Measurements from ENCODE around the gene C1QTNF2. TPM values are rescaled to one million over a fixed set of nuclear protein-coding genes. Genes with fewer than 3 reads are reported as not detected.

C1QTNF2 gene
- total and polyA plus RNA-seq, 4 donors: 8.2 to 13.5 (median 9.2) TPM

- no peak for DNase-seq
- no peaks in the 10 kb centered on the region for H3K36me3 ChIP-seq (ENCODE audit: control insufficient read depth in 1 of 2, insufficient read depth in 2 of 2, low read length in 1 of 2)
- H3K27me3 ChIP-seq (ENCODE audit: control insufficient read depth in 1 of 2, insufficient read depth in 2 of 2, low read length in 1 of 2): no peaks in the 10 kb centered on the region
- H3K4me1 ChIP-seq (ENCODE audit: control insufficient read depth in 1 of 2, insufficient read depth in 2 of 2, low read length in 2 of 2): no peaks in the 10 kb centered on the region
- no peaks in the 10 kb centered on the region for H3K9me3 ChIP-seq (ENCODE audit: control insufficient read depth, low read length)
- no peak overlapping the region for H3K4me3 ChIP-seq (ENCODE audit: low read length in 2 of 2)
- intact Hi-C loops (cut with DNase I): no loop called here
- 95 to 99% methylated on average over 4 of the region's 4 CpGs for WGBS, 2 donors
- ATAC-seq (ENCODE audit: low FRiP score): no peak
- no peak overlapping the region for H3K27ac ChIP-seq (ENCODE audit: low read depth in 1 of 2, low read length in 2 of 2)
These were observed 59.7 kb downstream of the C1QTNF2 start for GRCh38 chr5:160310552-160311295.

GRCh38 chr5:160310140-160310539 is 60.3 kb downstream of the C1QTNF2 start:
- Histone ChIP-seq H3K27me3 (ENCODE audit: control insufficient read depth in 1 of 2, insufficient read depth in 2 of 2, low read length in 1 of 2) (no peaks in the 10 kb centered on the region), H3K27ac (ENCODE audit: low read depth in 1 of 2, low read length in 2 of 2) (no peak overlapping the region), H3K9me3 (ENCODE audit: control insufficient read depth, low read length) (no peaks in the 10 kb centered on the region), H3K4me3 (ENCODE audit: low read length in 2 of 2) (no peak overlapping the region), H3K36me3 (ENCODE audit: control insufficient read depth in 1 of 2, insufficient read depth in 2 of 2, low read length in 1 of 2) (no peaks in the 10 kb centered on the region), H3K4me1 (ENCODE audit: control insufficient read depth in 1 of 2, insufficient read depth in 2 of 2, low read length in 2 of 2) (no peaks in the 10 kb centered on the region)
- 74 to 78% methylated on average over 4 of the region's 4 CpGs for WGBS, 2 donors
- DNase-seq (no peak), ATAC-seq (ENCODE audit: low FRiP score) (no peak)
- intact Hi-C loops (cut with DNase I): no loop called here

- WGBS, 2 donors: 89% methylated on average over 4 of the region's 4 CpGs
These were observed 63.7 kb downstream of the C1QTNF2 start for GRCh38 chr5:160306696-160307095.

GRCh38 chr5:160305319-160305718 is 65.1 kb downstream of the C1QTNF2 start:
- WGBS, 2 donors: 96% methylated on average over 10 of the region's 10 CpGs
- Histone ChIP-seq H3K27me3 (ENCODE audit: control insufficient read depth in 1 of 2, insufficient read depth in 2 of 2, low read length in 1 of 2) (no peaks in the 10 kb centered on the region), H3K4me3 (ENCODE audit: low read length in 2 of 2) (no peak overlapping the region), H3K9me3 (ENCODE audit: control insufficient read depth, low read length) (no peaks in the 10 kb centered on the region), H3K27ac (ENCODE audit: low read depth in 1 of 2, low read length in 2 of 2) (no peak overlapping the region), H3K36me3 (ENCODE audit: control insufficient read depth in 1 of 2, insufficient read depth in 2 of 2, low read length in 1 of 2) (no peaks in the 10 kb centered on the region), H3K4me1 (ENCODE audit: control insufficient read depth in 1 of 2, insufficient read depth in 2 of 2, low read length in 2 of 2) (no peaks in the 10 kb centered on the region)
- ATAC-seq (ENCODE audit: low FRiP score) (no peak), DNase-seq (no peak)
- intact Hi-C loops (cut with DNase I): no loop called here

More at GRCh38 chr5:160306696-160307095, 63.7 kb downstream of the C1QTNF2 start:
- Histone ChIP-seq H3K36me3 (ENCODE audit: control insufficient read depth in 1 of 2, insufficient read depth in 2 of 2, low read length in 1 of 2) (no peaks in the 10 kb centered on the region), H3K27ac (ENCODE audit: low read depth in 1 of 2, low read length in 2 of 2) (no peak overlapping the region), H3K4me1 (ENCODE audit: control insufficient read depth in 1 of 2, insufficient read depth in 2 of 2, low read length in 2 of 2) (no peaks in the 10 kb centered on the region), H3K27me3 (ENCODE audit: control insufficient read depth in 1 of 2, insufficient read depth in 2 of 2, low read length in 1 of 2) (no peaks in the 10 kb centered on the region), H3K4me3 (ENCODE audit: low read length in 2 of 2) (no peak overlapping the region), H3K9me3 (ENCODE audit: control insufficient read depth, low read length) (no peaks in the 10 kb centered on the region)
- peak; percentile 13 for ATAC-seq (ENCODE audit: low FRiP score)
- intact Hi-C loops (cut with DNase I): no loop called here
- no peak for DNase-seq

DNA sequence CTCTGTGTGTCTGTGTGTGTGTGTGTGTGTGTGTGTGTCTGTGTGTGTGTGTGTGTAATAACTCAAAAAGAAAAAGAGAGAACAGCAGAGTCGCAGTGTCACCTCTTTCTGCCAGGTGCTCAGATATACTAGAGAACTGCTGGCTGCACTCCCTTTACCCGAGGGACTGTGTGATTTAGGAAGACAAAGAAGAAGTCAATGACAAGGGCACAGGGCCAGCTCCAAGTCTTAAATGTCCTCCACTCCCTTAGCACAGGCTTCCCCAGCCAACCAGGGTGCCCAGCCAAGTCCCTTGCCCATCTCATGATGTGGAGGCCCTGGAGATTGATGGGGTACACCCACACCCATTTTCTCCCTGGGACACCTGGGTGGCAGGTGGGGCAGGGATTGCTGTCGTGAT is 66.7 kb downstream of the C1QTNF2 start:
- intact Hi-C loops (cut with DNase I): no loop called here
- Histone ChIP-seq H3K9me3 (ENCODE audit: control insufficient read depth, low read length) (no peaks in the 10 kb centered on the region), H3K4me1 (ENCODE audit: control insufficient read depth in 1 of 2, insufficient read depth in 2 of 2, low read length in 2 of 2) (no peaks in the 10 kb centered on the region), H3K36me3 (ENCODE audit: control insufficient read depth in 1 of 2, insufficient read depth in 2 of 2, low read length in 1 of 2) (no peaks in the 10 kb centered on the region), H3K27me3 (ENCODE audit: control insufficient read depth in 1 of 2, insufficient read depth in 2 of 2, low read length in 1 of 2) (no peaks in the 10 kb centered on the region), H3K27ac (ENCODE audit: low read depth in 1 of 2, low read length in 2 of 2) (no peak overlapping the region), H3K4me3 (ENCODE audit: low read length in 2 of 2) (no peak overlapping the region)
- ATAC-seq (ENCODE audit: low FRiP score) (no peak), DNase-seq (no peak)
- WGBS, 2 donors: 79 to 84% methylated on average over 3 of the region's 3 CpGs

DNA sequence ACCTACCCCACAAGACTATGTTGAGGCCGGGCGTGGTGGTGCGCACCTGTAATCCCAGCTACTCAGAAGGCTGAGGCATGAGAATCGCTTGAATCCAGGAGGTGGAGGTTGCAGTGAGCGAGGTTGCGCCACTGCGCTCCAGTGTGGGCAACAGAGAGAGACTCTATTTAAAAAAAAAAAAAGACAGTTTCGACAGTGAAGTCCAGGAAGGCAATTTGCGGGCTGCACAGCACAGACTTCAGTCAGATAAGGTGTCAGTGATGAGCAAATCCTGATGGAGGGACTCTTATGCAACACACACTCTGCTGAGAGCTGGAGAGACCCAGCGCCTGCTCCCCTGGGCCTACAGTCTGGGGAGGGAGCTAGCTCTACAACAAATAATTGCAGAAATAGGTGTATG is 72.2 kb downstream of the C1QTNF2 start:
- Histone ChIP-seq H3K27me3 (ENCODE audit: control insufficient read depth in 1 of 2, insufficient read depth in 2 of 2, low read length in 1 of 2) (no peaks in the 10 kb centered on the region), H3K27ac (ENCODE audit: low read depth in 1 of 2, low read length in 2 of 2) (no peak overlapping the region), H3K36me3 (ENCODE audit: control insufficient read depth in 1 of 2, insufficient read depth in 2 of 2, low read length in 1 of 2) (no peaks in the 10 kb centered on the region), H3K4me3 (ENCODE audit: low read length in 2 of 2) (no peak overlapping the region), H3K4me1 (ENCODE audit: control insufficient read depth in 1 of 2, insufficient read depth in 2 of 2, low read length in 2 of 2) (no peaks in the 10 kb centered on the region), H3K9me3 (ENCODE audit: control insufficient read depth, low read length) (no peaks in the 10 kb centered on the region)
- 96 to 97% methylated on average over 10 of the region's 10 CpGs for WGBS, 2 donors
- intact Hi-C loops (cut with DNase I): no loop called here
- DNase-seq (no peak), ATAC-seq (ENCODE audit: low FRiP score) (no peak)

GRCh38 chr5:160297776-160298175 is 72.7 kb downstream of the C1QTNF2 start:
- intact Hi-C loops (cut with DNase I): no loop called here

More at GRCh38 chr5:160297776-160298175, 72.7 kb downstream of the C1QTNF2 start:
- DNase-seq (no peak), ATAC-seq (ENCODE audit: low FRiP score) (no peak)
- Histone ChIP-seq H3K27ac (ENCODE audit: low read depth in 1 of 2, low read length in 2 of 2) (no peak overlapping the region), H3K36me3 (ENCODE audit: control insufficient read depth in 1 of 2, insufficient read depth in 2 of 2, low read length in 1 of 2) (no peaks in the 10 kb centered on the region), H3K27me3 (ENCODE audit: control insufficient read depth in 1 of 2, insufficient read depth in 2 of 2, low read length in 1 of 2) (no peaks in the 10 kb centered on the region), H3K9me3 (ENCODE audit: control insufficient read depth, low read length) (no peaks in the 10 kb centered on the region), H3K4me1 (ENCODE audit: control insufficient read depth in 1 of 2, insufficient read depth in 2 of 2, low read length in 2 of 2) (no peaks in the 10 kb centered on the region), H3K4me3 (ENCODE audit: low read length in 2 of 2) (no peak overlapping the region)
- WGBS, 2 donors: 90 to 92% methylated on average over 5 of the region's 5 CpGs

Other genes starting within 250 kb of the C1QTNF2 start
- not detected for gene FABP6, start 141.1 kb downstream of the C1QTNF2 start, total RNA-seq
- not detected for gene FABP6, start 141.1 kb downstream of the C1QTNF2 start, polyA plus RNA-seq
- 1 to 10 TPM; 2.6 to 3.5 TPM for gene CCNJL, start 58.1 kb downstream of the C1QTNF2 start, total RNA-seq
- under 1 TPM in 1 of 2 donors, not detected in 1; 0.18 TPM for gene CCNJL, start 58.1 kb downstream of the C1QTNF2 start, polyA plus RNA-seq
- gene FAM200C, start 29.4 kb upstream of the C1QTNF2 start, total RNA-seq: 1 to 10 TPM; 4.9 to 8.2 TPM
- 1 to 10 TPM; 3.5 to 6.4 TPM for gene FAM200C, start 29.4 kb upstream of the C1QTNF2 start, polyA plus RNA-seq
- 10 to 100 TPM; 48.7 to 60.6 TPM for gene SLU7, start 48.5 kb upstream of the C1QTNF2 start, total RNA-seq
- gene SLU7, start 48.5 kb upstream of the C1QTNF2 start, polyA plus RNA-seq: 10 to 100 TPM; 36.3 to 58.4 TPM
- gene PTTG1, start 51.2 kb upstream of the C1QTNF2 start, total RNA-seq: 1 to 10 TPM; 3.0 to 5.1 TPM
- 10 to 100 TPM in 1 of 2 donors, 1 to 10 TPM in 1; 4.9 to 18.7 TPM for gene PTTG1, start 51.2 kb upstream of the C1QTNF2 start, polyA plus RNA-seq

Data from aorta (tissue), 5 donors.